H9 (cell line): ENCODE measurements around the gene TPRG1. TPM values are rescaled to one million over a fixed set of nuclear protein-coding genes. Genes with fewer than 3 reads are reported as not detected.

ENCODE experiments used
- DNase-seq: peaks from one replicate; pipeline ENCODE4 v3.0.0-alpha.2; 2017
- H2AFZ ChIP-seq: one replicate; pipeline ENCODE4 v1.6.1; 2013; ENCODE audit warnings: mild to moderate bottlenecking, low read length, control low read depth, moderate library complexity
- H2AK5ac ChIP-seq: 2 replicates; pipeline ENCODE4 v1.6.1; 2013; ENCODE audit warnings: low read length, control low read depth, mixed read lengths; ENCODE audit not compliant: insufficient read length
- H2BK120ac ChIP-seq: one replicate; pipeline ENCODE4 v1.6.1; 2013; ENCODE audit warnings: low read depth, mild to moderate bottlenecking, low read length, control low read depth, inconsistent platforms; ENCODE audit not compliant: poor library complexity, severe bottlenecking
- H2BK12ac ChIP-seq: 2 replicates; pipeline ENCODE4 v1.6.1; 2013; ENCODE audit warnings: low read length, control low read depth, mixed read lengths, low read depth; ENCODE audit not compliant: insufficient read length
- H2BK15ac ChIP-seq: 2 replicates; pipeline ENCODE4 v1.6.1; 2013; ENCODE audit warnings: low read depth, low read length, control low read depth
- H2BK20ac ChIP-seq: one replicate; pipeline ENCODE4 v1.6.1; 2013; ENCODE audit warnings: low read depth, mild to moderate bottlenecking, low read length, control low read depth, inconsistent platforms; ENCODE audit not compliant: poor library complexity, severe bottlenecking
- H2BK5ac ChIP-seq: 2 replicates; pipeline ENCODE4 v1.6.1; 2013; ENCODE audit warnings: low read length, control low read depth, mixed read lengths; ENCODE audit not compliant: insufficient read length
- H3K14ac ChIP-seq: 2 replicates; pipeline ENCODE4 v1.6.1; 2013; ENCODE audit warnings: low read length, control low read depth; ENCODE audit not compliant: insufficient read depth
- H3K18ac ChIP-seq: 2 replicates; pipeline ENCODE4 v1.6.1; 2013; ENCODE audit warnings: low read depth, mild to moderate bottlenecking, mixed read lengths, low read length, control low read depth; ENCODE audit not compliant: insufficient read length
- H3K23ac ChIP-seq: 2 replicates; pipeline ENCODE4 v1.6.1; 2013; ENCODE audit warnings: low read length, control low read depth, mixed read lengths, low read depth; ENCODE audit not compliant: insufficient read length
- H3K23me2 ChIP-seq: 2 replicates; pipeline ENCODE4 v1.6.1; 2013; ENCODE audit warnings: low read depth, mild to moderate bottlenecking, mixed read lengths, low read length, control low read depth; ENCODE audit not compliant: insufficient read length, poor library complexity, severe bottlenecking
- H3K27ac ChIP-seq: 2 replicates; pipeline ENCODE4 v1.5.1; 2013; ENCODE audit warnings: low read length, control low read depth, mixed read lengths, low read depth; ENCODE audit not compliant: insufficient read length
- H3K27me3 ChIP-seq: 2 replicates; pipeline ENCODE4 v1.6.1; 2013; ENCODE audit warnings: low read length, control low read depth, inconsistent platforms; ENCODE audit not compliant: insufficient read depth
- H3K4ac ChIP-seq: 2 replicates; pipeline ENCODE4 v1.6.1; 2013; ENCODE audit warnings: low read depth, mild to moderate bottlenecking, control low read depth, inconsistent platforms, low read length, moderate library complexity
- H3K4me1 ChIP-seq: 2 replicates; pipeline ENCODE4 v1.6.1; 2013; ENCODE audit warnings: low read length, control low read depth, inconsistent platforms; ENCODE audit not compliant: insufficient read depth
- H3K4me2 ChIP-seq: 2 replicates; pipeline ENCODE4 v1.6.1; 2013; ENCODE audit warnings: low read length, control low read depth, mixed read lengths; ENCODE audit not compliant: insufficient read length, insufficient read depth
- H3K56ac ChIP-seq: 2 replicates; pipeline ENCODE4 v1.6.1; 2013; ENCODE audit warnings: low read depth, mild to moderate bottlenecking, mixed read lengths, low read length, control low read depth; ENCODE audit not compliant: insufficient read length
- H3K79me1 ChIP-seq: 2 replicates; pipeline ENCODE4 v1.6.1; 2013; ENCODE audit warnings: low read depth, mild to moderate bottlenecking, moderate library complexity, low read length, control low read depth, inconsistent platforms; ENCODE audit not compliant: insufficient read depth, poor library complexity, severe bottlenecking
- H3K79me2 ChIP-seq: 2 replicates; pipeline ENCODE4 v1.6.1; 2013; ENCODE audit warnings: low read length, control low read depth, inconsistent platforms; ENCODE audit not compliant: insufficient read depth
- H3K9ac ChIP-seq: 2 replicates; pipeline ENCODE4 v1.6.1; 2013; ENCODE audit warnings: low read length, control low read depth, mixed read lengths; ENCODE audit not compliant: insufficient read length; ENCODE audit errors: extremely low read depth
- H3K9me3 ChIP-seq: one replicate; pipeline ENCODE4 v1.6.1; 2013; ENCODE audit warnings: low read depth, low read length, inconsistent platforms; ENCODE audit not compliant: control insufficient read depth
- H3T11ph ChIP-seq: one replicate; pipeline ENCODE4 v1.6.1; 2013; ENCODE audit warnings: mild to moderate bottlenecking, low read length, control low read depth, inconsistent platforms
- H4K20me1 ChIP-seq: one replicate; pipeline ENCODE4 v1.6.1; 2013; ENCODE audit not compliant: control insufficient read depth, insufficient read length, insufficient read depth
- H4K5ac ChIP-seq: 2 replicates; pipeline ENCODE4 v1.6.1; 2013; ENCODE audit warnings: low read depth, mild to moderate bottlenecking, mixed read lengths, low read length, control low read depth; ENCODE audit not compliant: insufficient read length
- H4K8ac ChIP-seq: replicated peaks from 2 replicates; pipeline ENCODE4 v1.6.1; 2013; ENCODE audit warnings: low read length, control low read depth, mixed read lengths, low read depth; ENCODE audit not compliant: insufficient read length
- H4K91ac ChIP-seq: 2 replicates; pipeline ENCODE4 v1.6.1; 2013; ENCODE audit warnings: low read depth, mild to moderate bottlenecking, moderate library complexity, mixed read lengths, low read length, control low read depth; ENCODE audit not compliant: insufficient read length
- H3K27ac Mint-ChIP-seq, 3 experiments: 2 replicates in 2 of 3; 3 replicates in 1 of 3; pipeline ENCODE4 v1.8.0; 2020 to 2021; ENCODE audit warnings: mixed read lengths in 3 of 3, mild to moderate bottlenecking in 1 of 3, moderate library complexity in 1 of 3
- H3K27me3 Mint-ChIP-seq: 2 replicates; pipeline ENCODE4 v1.8.0; 2021; ENCODE audit warnings: low read depth, mild to moderate bottlenecking, moderate library complexity, mixed read lengths
- H3K36me3 Mint-ChIP-seq, 3 experiments: 2 replicates in 2 of 3; 3 replicates in 1 of 3; pipeline ENCODE4 v1.8.0; 2020 to 2021; ENCODE audit warnings: low read depth in 3 of 3, mixed read lengths in 3 of 3; ENCODE audit not compliant: insufficient read depth in 1 of 3
- H3K4me1 Mint-ChIP-seq, 2 experiments: 2 replicates each; pipeline ENCODE4 v1.8.0; 2020; ENCODE audit warnings: mixed read lengths in 2 of 2
- H3K4me3 Mint-ChIP-seq, 2 experiments: 2 replicates in 1 of 2; 3 replicates in 1 of 2; pipeline ENCODE4 v1.8.0; 2020 to 2021; ENCODE audit warnings: mild to moderate bottlenecking in 2 of 2, mixed read lengths in 2 of 2, moderate library complexity in 1 of 2
- H3K9me3 Mint-ChIP-seq, 2 experiments: 2 replicates in 1 of 2; 3 replicates in 1 of 2; pipeline ENCODE4 v1.8.0; 2020; ENCODE audit warnings: mild to moderate bottlenecking in 2 of 2, mixed read lengths in 2 of 2, moderate library complexity in 1 of 2
- WGBS: extraction: QIAGEN DNeasy Blood & Tissue Kit; methylation state at CpG from one replicate; pipeline ENCODE4 v1.1.7; 2013; ENCODE audit warnings: missing lambda C conversion rate, low lambda C conversion rate, mixed read lengths; ENCODE audit not compliant: insufficient read length; ENCODE audit errors: extremely low coverage; 5-methylcytosine and 5-hydroxymethylcytosine counted together
- total RNA-seq: library from RNA; stranded (reverse); gene quantifications from 2 replicates; pipeline ENCODE4 v1.2.1, GENCODE V29; 2021
- TF ChIP-seq, protein P1 (sequence below): fragments of 200-600 bp; sonication (generic); conservative IDR thresholded peaks from 3 replicates; pipeline ENCODE4 v1.8.0; 2021; ENCODE audit warnings: antibody characterized with exemption, mild to moderate bottlenecking

TPRG1 gene
- total RNA-seq, 1 experiment from 2014 or later, result 0.66 TPM

- no peak overlapping the region for H3K9ac ChIP-seq
- no peaks in the 10 kb centered on the region for H3K9me3 ChIP-seq
- H2BK12ac ChIP-seq, result no peak overlapping the region
- no peak overlapping the region for H2BK5ac ChIP-seq
- no peak overlapping the region for H3K4me2 ChIP-seq
- no peak for DNase-seq
- Mint-ChIP-seq H3K27me3 (no peaks in the 10 kb centered on the region), H3K4me1 (peaks cover 25 to 30% of the 10 kb centered on the region in 2 experiments), H3K9me3 (no peaks in the 10 kb centered on the region), H3K27ac (no peak overlapping the region; a peak in 1 of 7 replicates), H3K4me3 (no peak overlapping the region), H3K36me3 (peaks cover 0 to 5% (median 3%) of the 10 kb centered on the region in 3 experiments; a peak in 1 of 7 replicates)
- H3K14ac ChIP-seq, result no peak overlapping the region
- WGBS, result no CpG with 5 or more reads among the region's 4 CpGs
- H3K27ac ChIP-seq, result no peak overlapping the region
- H3K18ac ChIP-seq, result no peak overlapping the region
- H3T11ph ChIP-seq, result no peak overlapping the region
- H2AFZ ChIP-seq, result no peak overlapping the region
- no peaks in the 10 kb centered on the region; the same call in 1 of the 2 replicates for H3K4me1 ChIP-seq
- H4K5ac ChIP-seq, result no peak overlapping the region
- H2BK20ac ChIP-seq, result no peak overlapping the region
- no peak overlapping the region for H2AK5ac ChIP-seq
- H4K8ac ChIP-seq, result no peak overlapping the region
- no peaks in the 10 kb centered on the region for H3K79me2 ChIP-seq
- no peak overlapping the region for H2BK15ac ChIP-seq
- no peaks in the 10 kb centered on the region for H3K23me2 ChIP-seq
- H3K4ac ChIP-seq, result no peak overlapping the region
- H4K20me1 ChIP-seq, result no peaks in the 10 kb centered on the region
- TF ChIP-seq, protein P1, sequence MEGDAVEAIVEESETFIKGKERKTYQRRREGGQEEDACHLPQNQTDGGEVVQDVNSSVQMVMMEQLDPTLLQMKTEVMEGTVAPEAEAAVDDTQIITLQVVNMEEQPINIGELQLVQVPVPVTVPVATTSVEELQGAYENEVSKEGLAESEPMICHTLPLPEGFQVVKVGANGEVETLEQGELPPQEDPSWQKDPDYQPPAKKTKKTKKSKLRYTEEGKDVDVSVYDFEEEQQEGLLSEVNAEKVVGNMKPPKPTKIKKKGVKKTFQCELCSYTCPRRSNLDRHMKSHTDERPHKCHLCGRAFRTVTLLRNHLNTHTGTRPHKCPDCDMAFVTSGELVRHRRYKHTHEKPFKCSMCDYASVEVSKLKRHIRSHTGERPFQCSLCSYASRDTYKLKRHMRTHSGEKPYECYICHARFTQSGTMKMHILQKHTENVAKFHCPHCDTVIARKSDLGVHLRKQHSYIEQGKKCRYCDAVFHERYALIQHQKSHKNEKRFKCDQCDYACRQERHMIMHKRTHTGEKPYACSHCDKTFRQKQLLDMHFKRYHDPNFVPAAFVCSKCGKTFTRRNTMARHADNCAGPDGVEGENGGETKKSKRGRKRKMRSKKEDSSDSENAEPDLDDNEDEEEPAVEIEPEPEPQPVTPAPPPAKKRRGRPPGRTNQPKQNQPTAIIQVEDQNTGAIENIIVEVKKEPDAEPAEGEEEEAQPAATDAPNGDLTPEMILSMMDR, result no peak
- H3K27me3 ChIP-seq, result no peaks in the 10 kb centered on the region
- no peak overlapping the region for H4K91ac ChIP-seq
- H3K56ac ChIP-seq, result no peak overlapping the region
- no peak overlapping the region for H3K23ac ChIP-seq
- no peaks in the 10 kb centered on the region for H3K79me1 ChIP-seq
- no peak overlapping the region for H2BK120ac ChIP-seq
Observed at GRCh38 chr3:189298469-189299375, 127.0 kb downstream of the TPRG1 start.
